GM23338 (cell line): Measurements from ENCODE around the gene TASP1. TPM values are rescaled to one million over a fixed set of nuclear protein-coding genes. Genes with fewer than 3 reads are reported as not detected.

Source experiments
- ATAC-seq: fragments of 200-7000 bp; cut with Tn5 transposase; 3 replicates; pipeline ENCODE4 v1.9.1; 2020
- DNase-seq: peaks from one replicate; pipeline ENCODE4 v3.0.0-alpha.2; 2015; ENCODE audit warnings: low spot score
- H2AFZ ChIP-seq: fragments of 200-600 bp; sonication (generic); 2 replicates; pipeline ENCODE4 v1.8.0; 2016; ENCODE audit warnings: antibody characterized with exemption, mild to moderate bottlenecking, moderate library complexity
- H3F3A ChIP-seq: fragments of 200-600 bp; sonication (generic); replicated peaks from 2 replicates; pipeline ENCODE4 v1.8.0; 2017; ENCODE audit warnings: antibody characterized with exemption, mixed run types, low read depth
- H3K27ac ChIP-seq: fragments of 200-600 bp; sonication (generic); 2 replicates; pipeline ENCODE4 v1.6.1; 2016; ENCODE audit warnings: low read depth
- H3K27me3 ChIP-seq: fragments of 200-600 bp; sonication (generic); 2 replicates; pipeline ENCODE4 v1.8.0; 2016; ENCODE audit warnings: mild to moderate bottlenecking, mixed run types, moderate library complexity; ENCODE audit not compliant: insufficient read depth
- H3K36me3 ChIP-seq: fragments of 200-600 bp; sonication (generic); 2 replicates; pipeline ENCODE4 v1.8.0; 2016; ENCODE audit warnings: mild to moderate bottlenecking; ENCODE audit not compliant: insufficient read depth
- H3K4me1 ChIP-seq: fragments of 200-600 bp; sonication (generic); 2 replicates; pipeline ENCODE4 v1.8.0; 2016; ENCODE audit warnings: mild to moderate bottlenecking, moderate library complexity; ENCODE audit not compliant: insufficient read depth
- H3K4me2 ChIP-seq: fragments of 200-600 bp; sonication (generic); 2 replicates; pipeline ENCODE4 v1.7.1; 2017; ENCODE audit warnings: mixed run types
- H3K4me3 ChIP-seq: fragments of 200-600 bp; sonication (generic); 2 replicates; pipeline ENCODE4 v1.6.1; 2016; ENCODE audit warnings: mixed run types
- H3K79me2 ChIP-seq: fragments of 200-600 bp; sonication (generic); replicated peaks from 2 replicates; pipeline ENCODE4 v1.8.0; 2017; ENCODE audit warnings: mild to moderate bottlenecking; ENCODE audit not compliant: insufficient read depth
- H3K9me2 ChIP-seq: fragments of 200-600 bp; sonication (generic); 2 replicates; pipeline ENCODE4 v1.8.0; 2017; ENCODE audit not compliant: insufficient read depth
- H4K20me1 ChIP-seq: fragments of 200-600 bp; sonication (generic); replicated peaks from 2 replicates; pipeline ENCODE4 v1.8.0; 2017; ENCODE audit warnings: mild to moderate bottlenecking; ENCODE audit not compliant: insufficient read depth
- H3K27ac Mint-ChIP-seq: 2 replicates; pipeline ENCODE4 v1.8.0; 2020; ENCODE audit warnings: inconsistent platforms, mild to moderate bottlenecking, moderate library complexity, mixed read lengths
- H3K27me3 Mint-ChIP-seq: 3 replicates; pipeline ENCODE4 v1.8.0; 2022; ENCODE audit warnings: low read depth, mild to moderate bottlenecking, moderate library complexity, mixed read lengths, inconsistent platforms; ENCODE audit not compliant: insufficient read depth, poor library complexity
- H3K36me3 Mint-ChIP-seq: 3 replicates; pipeline ENCODE4 v1.8.0; 2021; ENCODE audit warnings: low read depth, mild to moderate bottlenecking, inconsistent platforms, moderate library complexity, mixed read lengths
- H3K4me1 Mint-ChIP-seq: 3 replicates; pipeline ENCODE4 v1.8.0; 2020; ENCODE audit warnings: mild to moderate bottlenecking, inconsistent platforms, mixed read lengths
- H3K4me3 Mint-ChIP-seq: 3 replicates; pipeline ENCODE4 v1.8.0; 2021; ENCODE audit warnings: moderate library complexity, mild to moderate bottlenecking, inconsistent platforms, mixed read lengths
- H3K9me3 Mint-ChIP-seq: 3 replicates; pipeline ENCODE4 v1.8.0; 2020; ENCODE audit warnings: moderate library complexity, mild to moderate bottlenecking, inconsistent platforms, mixed read lengths
- CREB1 ChIP-seq: fragments of 250-450 bp; sonication (Bioruptor Pico); IDR thresholded peaks from 2 replicates; pipeline ENCODE4 v1.5.0; 2020; ENCODE audit warnings: low read depth, mild to moderate bottlenecking, moderate library complexity
- ETS1 ChIP-seq: IDR thresholded peaks from 2 replicates; pipeline ENCODE4 v1.6.1; 2016; ENCODE audit warnings: antibody characterized with exemption
- EZH2 ChIP-seq: fragments of 200-600 bp; sonication (generic); IDR thresholded peaks from one replicate; pipeline ENCODE4 v1.8.0; 2017; ENCODE audit warnings: antibody characterized with exemption, mild to moderate bottlenecking, low read depth; ENCODE audit not compliant: unreplicated experiment
- EZH2phosphoT487 ChIP-seq: fragments of 200-600 bp; sonication (generic); IDR thresholded peaks from one replicate; pipeline ENCODE4 v1.8.1; 2018; ENCODE audit warnings: antibody characterized with exemption; ENCODE audit not compliant: unreplicated experiment
- NANOG ChIP-seq: IDR thresholded peaks from 2 replicates; pipeline ENCODE4 v1.6.1; 2016; ENCODE audit warnings: antibody characterized with exemption, borderline replicate concordance
- STAT1 ChIP-seq: IDR thresholded peaks from one replicate; pipeline ENCODE4 v1.6.1; 2016; ENCODE audit warnings: antibody characterized with exemption; ENCODE audit not compliant: unreplicated experiment
- ZNF114 ChIP-seq: fragments of 250-450 bp; sonication (Bioruptor Pico); IDR thresholded peaks from 2 replicates; pipeline ENCODE4 v1.5.0; 2020; ENCODE audit warnings: mild to moderate bottlenecking, moderate library complexity
- ZNF331 ChIP-seq: fragments of 250-450 bp; sonication (Bioruptor Pico); IDR thresholded peaks from 2 replicates; pipeline ENCODE4 v1.5.0; 2020; ENCODE audit warnings: low read depth, mild to moderate bottlenecking, moderate library complexity
- ZNF462 ChIP-seq: fragments of 250-450 bp; sonication (Bioruptor Pico); IDR thresholded peaks from 2 replicates; pipeline ENCODE4 v1.5.0; 2020; ENCODE audit warnings: mild to moderate bottlenecking, moderate library complexity
- polyA plus RNA-seq: library from polyadenylated mRNA; unstranded; fragments of >200 nt; fragmentation: Nextera tagmentation; extraction: Ambion mirVana; gene quantifications from 2 replicates; pipeline ENCODE4 v1.2.1, GENCODE V29; 2016
- total RNA-seq: library from RNA; depleted of rRNA; stranded (reverse); fragments of >200 nt; shearing (Covaris generic); gene quantifications from 2 replicates; pipeline ENCODE4 v1.2.3, GENCODE V29; 2014
- TF ChIP-seq, protein P1 (sequence below), 2 experiments: fragments of 200-600 bp in 1 of 2; sonication (generic) in 1 of 2; conservative IDR thresholded peaks; 2 replicates each; pipeline versions ENCODE4 v1.5.1 to v1.6.1; 2016 to 2017; ENCODE audit warnings: antibody characterized with exemption in 2 of 2, low read depth in 2 of 2, mild to moderate bottlenecking in 2 of 2, moderate library complexity in 1 of 2

TASP1 gene
- total and polyA plus RNA-seq, 2 experiments from 2014 or later: 9.7 to 9.8 TPM

- TF ChIP-seq NANOG: no peak
- H3K36me3 Mint-ChIP-seq: peaks cover 11% of the 10 kb centered on the region; the same call in 1 of the 3 replicates
- no peak overlapping the region for H3K4me3 ChIP-seq
- no peaks in the 10 kb centered on the region for H3K79me2 ChIP-seq
- H3K27ac Mint-ChIP-seq: no peak overlapping the region
- peaks cover 7% of the 10 kb centered on the region; the same call in 1 of the 3 replicates for H3K4me1 Mint-ChIP-seq
- peaks cover 1% of the 10 kb centered on the region for H3K27me3 Mint-ChIP-seq
- H3K4me3 Mint-ChIP-seq: no peak overlapping the region
- ATAC-seq (no peak), DNase-seq (no peak)
- peaks cover 14% of the 10 kb centered on the region; the same call in 1 of the 2 replicates for H3K9me2 ChIP-seq
- H3K27ac ChIP-seq: no peak overlapping the region
- no peaks in the 10 kb centered on the region for H3F3A ChIP-seq
- no peak overlapping the region for H2AFZ ChIP-seq
- H3K9me3 Mint-ChIP-seq: no peaks in the 10 kb centered on the region
- H3K36me3 ChIP-seq: no peaks in the 10 kb centered on the region
- H4K20me1 ChIP-seq: no peaks in the 10 kb centered on the region
- no peak overlapping the region for H3K4me2 ChIP-seq
- H3K27me3 ChIP-seq: no peaks in the 10 kb centered on the region
- peaks cover 7% of the 10 kb centered on the region; the same call in 1 of the 2 replicates for H3K4me1 ChIP-seq
These were observed 243.5 kb downstream of the TASP1 start for GRCh38 chr20:13395232-13395631.

- Mint-ChIP-seq H3K27ac (no peak overlapping the region), H3K4me3 (no peak overlapping the region), H3K36me3 (peaks cover 23% of the 10 kb centered on the region), H3K4me1 (no peaks in the 10 kb centered on the region; the same call in 2 of the 3 replicates), H3K9me3 (no peaks in the 10 kb centered on the region), H3K27me3 (peaks cover 1% of the 10 kb centered on the region)
- Histone ChIP-seq H3K4me3 (no peak overlapping the region), H3K36me3 (peaks cover 2% of the 10 kb centered on the region; the same call in 1 of the 2 replicates), H2AFZ (no peak overlapping the region), H3K4me1 (peaks cover 2% of the 10 kb centered on the region; the same call in 1 of the 2 replicates), H3K4me2 (no peak overlapping the region), H3F3A (no peaks in the 10 kb centered on the region), H3K9me2 (peaks cover 14% of the 10 kb centered on the region; the same call in 1 of the 2 replicates), H4K20me1 (no peaks in the 10 kb centered on the region), H3K79me2 (no peaks in the 10 kb centered on the region), H3K27me3 (no peaks in the 10 kb centered on the region), H3K27ac (no peak overlapping the region)
- DNase-seq (no peak), ATAC-seq (no peak)
- TF ChIP-seq ZNF331 (CRISPR knock-in tag): no peak
- TF ChIP-seq, protein P1, sequence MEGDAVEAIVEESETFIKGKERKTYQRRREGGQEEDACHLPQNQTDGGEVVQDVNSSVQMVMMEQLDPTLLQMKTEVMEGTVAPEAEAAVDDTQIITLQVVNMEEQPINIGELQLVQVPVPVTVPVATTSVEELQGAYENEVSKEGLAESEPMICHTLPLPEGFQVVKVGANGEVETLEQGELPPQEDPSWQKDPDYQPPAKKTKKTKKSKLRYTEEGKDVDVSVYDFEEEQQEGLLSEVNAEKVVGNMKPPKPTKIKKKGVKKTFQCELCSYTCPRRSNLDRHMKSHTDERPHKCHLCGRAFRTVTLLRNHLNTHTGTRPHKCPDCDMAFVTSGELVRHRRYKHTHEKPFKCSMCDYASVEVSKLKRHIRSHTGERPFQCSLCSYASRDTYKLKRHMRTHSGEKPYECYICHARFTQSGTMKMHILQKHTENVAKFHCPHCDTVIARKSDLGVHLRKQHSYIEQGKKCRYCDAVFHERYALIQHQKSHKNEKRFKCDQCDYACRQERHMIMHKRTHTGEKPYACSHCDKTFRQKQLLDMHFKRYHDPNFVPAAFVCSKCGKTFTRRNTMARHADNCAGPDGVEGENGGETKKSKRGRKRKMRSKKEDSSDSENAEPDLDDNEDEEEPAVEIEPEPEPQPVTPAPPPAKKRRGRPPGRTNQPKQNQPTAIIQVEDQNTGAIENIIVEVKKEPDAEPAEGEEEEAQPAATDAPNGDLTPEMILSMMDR (conservative IDR thresholded peaks at IDR 0.05; ENCODE audit: low read depth in 2 of 2): no peak
- no peak for TF ChIP-seq ZNF462
- TF ChIP-seq ZNF114 (CRISPR knock-in tag): no peak
- TF ChIP-seq CREB1 (CRISPR knock-in tag): no peak
- no peak for TF ChIP-seq EZH2
- no peak for TF ChIP-seq STAT1
- no peak for TF ChIP-seq ETS1
- no peak for TF ChIP-seq EZH2phosphoT487
These were observed 246.3 kb downstream of the TASP1 start for GRCh38 chr20:13392391-13392790.
